ENCODE measurements around the gene RPL6. TPM values are rescaled to one million over a fixed set of nuclear protein-coding genes. Genes with fewer than 3 reads are reported as not detected.
A peak's percentile ranks its signal among the peaks of the same experiment; 100 is the strongest.

The RPL6 gene
- total and polyA plus RNA-seq, 10 of the 15 experiments (the other 5 are each of a cell fraction or from before 2014, with no cell fraction given): 801 to 3,690 (median 2,265) TPM

GRCh38 chr12:112418608-112419296 lies 9.3 kb upstream of the RPL6 start, which contains the start of gene PTPN11:
TSS of gene PTPN11 (plus strand) at chr12:112418947. CDS start at chr12:112419112, 165 bp downstream.
- RAD21 ChIA-PET (ENCODE audit: unreplicated experiment): no interaction called here
- Histone ChIP-seq H3K4me3 (peak within 1 kb of the TSS; percentile 97), H3K4me2 (ENCODE audit: control insufficient read depth, insufficient read depth) (peak within 1 kb of the TSS; percentile 85), H3K79me2 (ENCODE audit: control insufficient read depth, insufficient read depth, low read length) (peaks cover 52% of the 10 kb centered on the region), H3K27ac (ENCODE audit: control insufficient read depth, insufficient read depth) (peak within 1 kb of the TSS; percentile 89), H3K4me1 (ENCODE audit: control insufficient read depth, insufficient read depth, low read length) (peaks cover 9% of the 10 kb centered on the region), H3K27me3 (replicated peaks in 1 of 2; ENCODE audit: control insufficient read depth in 2 of 2, insufficient read depth in 2 of 2, low read length in 1 of 2) (no peaks in the 10 kb centered on the region), H3K36me3 (ENCODE audit: control insufficient read depth in 2 of 2, insufficient read depth in 2 of 2, low read length in 1 of 2) (peaks cover 0 to 2% of the 10 kb centered on the region in 2 experiments; a peak in 1 of 4 replicates), H4K20me1 (ENCODE audit: control insufficient read depth, insufficient read depth) (0 out of 2 replicates have a peak, but pooled peaks cover 2% of the 10 kb centered on the region), H3K9ac (ENCODE audit: control insufficient read depth, insufficient read depth, low read length) (peak within 1 kb of the TSS; percentile 83), H3K9me3 (replicated peaks; ENCODE audit: control insufficient read depth, insufficient read depth, low read length) (no peaks in the 10 kb centered on the region), H2AFZ (ENCODE audit: control insufficient read depth, low read depth, low read length) (peak within 1 kb of the TSS; percentile 68)
- 1% methylated on average over 45 of the region's 89 CpGs for WGBS (ENCODE audit: insufficient coverage, insufficient replicate concordance, low lambda C conversion rate, missing lambda C conversion rate)
- SMC1A ChIA-PET (ENCODE audit: uncharacterized antibody, unreplicated experiment): no interaction called here
- BruUV-seq (replicated peaks): no TSS peak
- POLR2A ChIA-PET: interaction anchor here (0.6 kb wide), 3 partner anchors 101 to 1906 kb away, joined by 4 to 6 read pairs (median 5); no protein-coding TSS in a partner anchor
- intact Hi-C loops (cut with micrococcal nuclease; ENCODE audit: unreplicated experiment): no loop called here
- no peak for DNase-seq (ENCODE audit: low read depth, low spot score)
- in situ Hi-C loops (cut with MboI): no loop called here
- ATAC-seq: peak; percentile 82
- CTCF ChIA-PET: interaction anchor here (1.0 kb wide), 1 partner anchor 339 kb away, joined by 5 read pairs; no protein-coding TSS in a partner anchor
- no peak for FAIRE-seq
- TF ChIP-seq BRCA1 (IDR thresholded peaks at IDR 0.05; ENCODE audit: low read depth, low read length) (0 out of 2 replicates have a peak, but pooled peaks have one; percentile 27), WRNIP1 (IDR thresholded peaks at IDR 0.05; ENCODE audit: borderline replicate concordance, low read depth, low read length) (no peak), YBX1 (IDR thresholded peaks at IDR 0.05) (no peak), RFX5 (IDR thresholded peaks at IDR 0.05; ENCODE audit: low read depth, low read length) (no peak), SUPT20H (IDR thresholded peaks at IDR 0.05; ENCODE audit: borderline replicate concordance, control insufficient read depth, low read depth, low read length) (no peak), RAD21 (IDR thresholded peaks at IDR 0.05; ENCODE audit: insufficient read depth, low read depth, low read length) (no peak), ATF2 (IDR thresholded peaks at IDR 0.05; ENCODE audit: low read length) (no peak), BCLAF1 (IDR thresholded peaks at IDR 0.05) (no peak), FOXM1 (IDR thresholded peaks at IDR 0.05; ENCODE audit: low read depth, low read length) (0 out of 2 replicates have a peak, but pooled peaks have one; percentile 25), SP1 (IDR thresholded peaks at IDR 0.05; ENCODE audit: low read depth, low read length) (no peak), CREB1 (IDR thresholded peaks at IDR 0.05; ENCODE audit: low read depth) (peak; percentile 99), E2F4 (IDR thresholded peaks at IDR 0.05; ENCODE audit: low read depth, low read length) (no peak), ZSCAN29 (IDR thresholded peaks at IDR 0.05) (no peak), RELB (IDR thresholded peaks at IDR 0.05; ENCODE audit: low read depth) (peak; percentile 89), GATAD2B (conservative IDR thresholded peaks at IDR 0.05; ENCODE audit: low read depth) (peak; percentile 97), SREBF1 (IDR thresholded peaks at IDR 0.05; ENCODE audit: low read length) (no peak), EED (IDR thresholded peaks at IDR 0.05; ENCODE audit: low read depth) (no peak)

All from GM12878 (cell line).